HepG2 (cell line): ENCODE results near the gene FBXO4. TPM values are rescaled to one million over a fixed set of nuclear protein-coding genes. Genes with fewer than 3 reads are reported as not detected.

Experiments used
- CENPT ChIP-seq: sonication (generic); formaldehyde crosslinking; IDR thresholded peaks from 2 replicates; pipeline ENCODE4 v1.8.0; 2022; ENCODE audit warnings: low read depth, mild to moderate bottlenecking, moderate library complexity, missing genetic modification reagents
- CREM ChIP-seq, 2 experiments: sonication (generic) in 1 of 2; formaldehyde crosslinking in 1 of 2; IDR thresholded peaks; 2 replicates each; pipeline versions ENCODE4 v1.4.0 to v1.6.1; 2016 to 2020; ENCODE audit warnings: antibody characterized with exemption in 1 of 2, mild to moderate bottlenecking in 1 of 2, missing genetic modification reagents in 1 of 2
- NCOA2 ChIP-seq: sonication (generic); formaldehyde crosslinking; IDR thresholded peaks from 2 replicates; pipeline ENCODE4 v1.8.0; 2022; ENCODE audit warnings: inconsistent platforms
- NR2F2 ChIP-seq: IDR thresholded peaks from 2 replicates; pipeline ENCODE4 v1.6.1; 2012; ENCODE audit warnings: low read depth, inconsistent platforms, borderline replicate concordance
- RERE ChIP-seq: IDR thresholded peaks from 2 replicates; pipeline ENCODE4 v1.6.1; 2016; ENCODE audit warnings: low read depth, missing genetic modification reagents, missing compliant biosample characterization
- SETDB1 ChIP-seq: sonication (generic); formaldehyde crosslinking; IDR thresholded peaks from 2 replicates; pipeline ENCODE4 v1.5.1; 2020; ENCODE audit warnings: missing genetic modification reagents, mild to moderate bottlenecking, borderline replicate concordance
- TBX2 ChIP-seq: sonication (generic); formaldehyde crosslinking; IDR thresholded peaks from 2 replicates; pipeline ENCODE4 v1.5.0; 2020; ENCODE audit warnings: missing genetic modification reagents, mild to moderate bottlenecking, borderline replicate concordance
- TCF7 ChIP-seq: sonication (generic); IDR thresholded peaks from 2 replicates; pipeline ENCODE4 v1.6.1; 2016; ENCODE audit warnings: antibody characterized with exemption, low read depth
- ZBTB37 ChIP-seq: sonication (generic); formaldehyde crosslinking; IDR thresholded peaks from 2 replicates; pipeline ENCODE4 v1.4.0; 2020; ENCODE audit warnings: mild to moderate bottlenecking, missing genetic modification reagents
- ZFP62 ChIP-seq: sonication (generic); formaldehyde crosslinking; IDR thresholded peaks from 2 replicates; pipeline ENCODE4 v1.4.0; 2020; ENCODE audit warnings: missing genetic modification reagents
- ZNF572 ChIP-seq: sonication (generic); formaldehyde crosslinking; IDR thresholded peaks from 2 replicates; pipeline ENCODE4 v1.5.1; 2020; ENCODE audit warnings: mild to moderate bottlenecking, missing genetic modification reagents
- ZNF609 ChIP-seq: sonication (generic); formaldehyde crosslinking; IDR thresholded peaks from 2 replicates; pipeline ENCODE4 v1.4.0; 2020; ENCODE audit warnings: mild to moderate bottlenecking, missing genetic modification reagents, borderline replicate concordance
- ZNF639 ChIP-seq: conservative IDR thresholded peaks from 2 replicates; pipeline ENCODE4 v1.6.1; 2018; ENCODE audit warnings: missing genetic modification reagents
- polyA plus RNA-seq, 8 experiments: library from polyadenylated mRNA; depleted of rRNA in 3 of 8; stranded (reverse) in 7 of 8; unstranded in 1 of 8; fragments of >200 nt; fragmentation: Illumina TruSeq in 4 of 8; extraction: Trizol in 4 of 8; gene quantifications; 2 replicates each; pipeline versions ENCODE4 v1.2.1 to v1.2.3, GENCODE V29; 2011 to 2016; ENCODE audit warnings: low read depth in 4 of 8, missing spikeins in 1 of 8, mixed read lengths in 1 of 8; ENCODE audit not compliant: insufficient read depth in 1 of 8
- total RNA-seq, 5 experiments: library from RNA; depleted of rRNA; stranded (reverse); fragments of >200 nt; fragmentation: Illumina TruSeq; extraction: Trizol; gene quantifications; 2 replicates each; pipeline ENCODE4 v1.2.3, GENCODE V29; 2016; ENCODE audit warnings: low read depth in 1 of 5
- TF ChIP-seq, protein P1 (sequence below): sonication (generic); formaldehyde crosslinking; IDR thresholded peaks from 2 replicates; pipeline ENCODE4 v1.5.0; 2020; ENCODE audit warnings: missing genetic modification reagents, mild to moderate bottlenecking, borderline replicate concordance

The FBXO4 gene
- total and polyA plus RNA-seq, 2 of the 13 experiments (the other 11 are each of a cell fraction or from before 2014, with no cell fraction given) = 5.2 to 16.4 TPM

GRCh38 chr5:41929035-41929434 lies 4.0 kb downstream of the FBXO4 start (continued):
- TF ChIP-seq ZNF609 (CRISPR knock-in tag) (peak; percentile 56; the same call in 1 of the 2 replicates), TCF7 (peak; percentile 65), CENPT (no peak), ZFP62 (CRISPR knock-in tag) (no peak), RERE (CRISPR knock-in tag) (0 out of 2 replicates have a peak, but pooled peaks have one; percentile 15), ZNF639 (CRISPR knock-in tag) (no peak), ZBTB37 (peak; percentile 94), CREM (IDR thresholded peaks at IDR 0.05) (peak; percentile 52; the same call in 1 of the 2 replicates), CREM (CRISPR knock-in tag; IDR thresholded peaks at IDR 0.05) (no peak), NCOA2 (peak; percentile 80), ZNF572 (CRISPR knock-in tag) (no peak), SETDB1 (CRISPR knock-in tag) (no peak), NR2F2 (peak; percentile 50; the same call in 1 of the 2 replicates), TBX2 (CRISPR knock-in tag) (0 out of 2 replicates have a peak, but pooled peaks have one; percentile 43)
- TF ChIP-seq, protein P1, sequence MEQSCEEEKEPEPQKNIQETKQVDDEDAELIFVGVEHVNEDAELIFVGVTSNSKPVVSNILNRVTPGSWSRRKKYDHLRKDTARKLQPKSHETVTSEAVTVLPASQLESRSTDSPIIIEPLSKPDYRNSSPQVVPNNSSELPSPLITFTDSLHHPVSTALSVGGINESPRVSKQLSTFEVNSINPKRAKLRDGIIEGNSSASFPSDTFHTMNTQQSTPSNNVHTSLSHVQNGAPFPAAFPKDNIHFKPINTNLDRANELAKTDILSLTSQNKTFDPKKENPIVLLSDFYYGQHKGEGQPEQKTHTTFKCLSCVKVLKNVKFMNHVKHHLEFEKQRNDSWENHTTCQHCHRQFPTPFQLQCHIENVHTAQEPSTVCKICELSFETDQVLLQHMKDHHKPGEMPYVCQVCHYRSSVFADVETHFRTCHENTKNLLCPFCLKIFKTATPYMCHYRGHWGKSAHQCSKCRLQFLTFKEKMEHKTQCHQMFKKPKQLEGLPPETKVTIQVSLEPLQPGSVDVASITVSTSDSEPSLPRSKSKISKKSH = no peak
